DND-41 (cell line): Measurements from ENCODE around the gene NOS1AP.
"Not testable (repeated sequence)": the region's sequence is repeated elsewhere in the genome, so short reads cannot be mapped to it uniquely, and the experiment has no call there.

Experiments
- ATAC-seq: fragments of 200-7000 bp; cut with Tn5 transposase; 3 replicates; pipeline ENCODE4 v1.9.1; 2021; ENCODE audit warnings: low read depth; ENCODE audit not compliant: insufficient read depth
- DNase-seq: peaks from one replicate; pipeline ENCODE4 v3.0.0-alpha.2; 2020
- H2AFZ ChIP-seq: 2 replicates; pipeline ENCODE4 v1.6.0; 2012; ENCODE audit warnings: low read depth, low read length
- H3K27ac ChIP-seq: 2 replicates; pipeline ENCODE4 v1.5.1; 2012; ENCODE audit warnings: low read length, inconsistent platforms
- H3K27me3 ChIP-seq: fragments of 200-600 bp; sonication (generic); 2 replicates; pipeline ENCODE4 v1.6.0; 2012; ENCODE audit warnings: low read length, mild to moderate bottlenecking, inconsistent platforms; ENCODE audit not compliant: insufficient read depth, poor library complexity
- H3K36me3 ChIP-seq: 2 replicates; pipeline ENCODE4 v1.5.1; 2012; ENCODE audit warnings: low read length, inconsistent platforms; ENCODE audit not compliant: insufficient read depth
- H3K4me1 ChIP-seq: 2 replicates; pipeline ENCODE4 v1.5.1; 2012; ENCODE audit warnings: mild to moderate bottlenecking, low read length; ENCODE audit not compliant: insufficient read depth
- H3K4me2 ChIP-seq: 2 replicates; pipeline ENCODE4 v1.6.0; 2012; ENCODE audit warnings: mild to moderate bottlenecking, moderate library complexity, low read length, inconsistent platforms; ENCODE audit not compliant: insufficient read depth
- H3K4me3 ChIP-seq, 2 experiments: fragments of 200-600 bp in 1 of 2; shearing (Covaris generic) in 1 of 2; 2 replicates each; pipeline ENCODE4 v1.5.1; 2012 to 2016; ENCODE audit warnings: inconsistent platforms in 2 of 2, low read length in 2 of 2, mild to moderate bottlenecking in 2 of 2, low read depth in 1 of 2, moderate library complexity in 1 of 2
- H3K79me2 ChIP-seq: 2 replicates; pipeline ENCODE4 v1.6.0; 2012; ENCODE audit warnings: low read length, inconsistent platforms; ENCODE audit not compliant: insufficient read depth
- H3K9ac ChIP-seq: 2 replicates; pipeline ENCODE4 v1.6.0; 2012; ENCODE audit warnings: low read depth, mild to moderate bottlenecking, inconsistent platforms, low read length, moderate library complexity
- H3K9me3 ChIP-seq: 2 replicates; pipeline ENCODE4 v1.5.1; 2012; ENCODE audit warnings: low read length, moderate library complexity, mild to moderate bottlenecking, inconsistent platforms; ENCODE audit not compliant: insufficient read depth, severe bottlenecking
- H4K20me1 ChIP-seq: 2 replicates; pipeline ENCODE4 v1.6.0; 2012; ENCODE audit warnings: low read length; ENCODE audit not compliant: insufficient read depth
- EZH2 ChIP-seq: IDR thresholded peaks from 3 replicates; pipeline ENCODE4 v1.6.1; 2012; ENCODE audit warnings: borderline replicate concordance, low read depth, mild to moderate bottlenecking, moderate library complexity, low read length, inconsistent platforms; ENCODE audit not compliant: severe bottlenecking
- TF ChIP-seq, protein P1 (sequence below): IDR thresholded peaks from 2 replicates; pipeline ENCODE4 v1.5.1; 2012; ENCODE audit warnings: borderline replicate concordance, low read length, moderate library complexity, mild to moderate bottlenecking; ENCODE audit not compliant: poor library complexity, severe bottlenecking; ENCODE audit errors: extremely low read depth

NOS1AP gene

DNA sequence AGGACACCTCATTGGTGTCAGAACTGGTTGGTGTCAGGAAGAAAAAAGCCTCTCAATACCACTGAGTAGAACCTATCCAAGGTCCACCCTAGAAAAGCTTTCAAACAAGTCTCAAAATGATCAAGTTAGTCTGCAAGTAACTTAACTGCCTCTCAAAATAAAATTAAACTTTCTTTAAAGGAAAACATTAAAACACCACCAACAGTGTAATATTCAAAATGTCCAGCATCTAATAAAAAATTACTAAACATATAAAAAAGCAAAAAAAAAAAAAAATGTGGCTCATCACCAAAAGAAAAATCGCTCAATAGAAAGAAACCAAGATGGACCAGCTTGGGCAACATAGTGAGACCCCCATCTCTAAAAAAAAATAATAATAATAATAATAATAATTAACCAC lies 27.1 kb upstream of the NOS1AP start:
- TF ChIP-seq EZH2 = no peak
- TF ChIP-seq, protein P1, sequence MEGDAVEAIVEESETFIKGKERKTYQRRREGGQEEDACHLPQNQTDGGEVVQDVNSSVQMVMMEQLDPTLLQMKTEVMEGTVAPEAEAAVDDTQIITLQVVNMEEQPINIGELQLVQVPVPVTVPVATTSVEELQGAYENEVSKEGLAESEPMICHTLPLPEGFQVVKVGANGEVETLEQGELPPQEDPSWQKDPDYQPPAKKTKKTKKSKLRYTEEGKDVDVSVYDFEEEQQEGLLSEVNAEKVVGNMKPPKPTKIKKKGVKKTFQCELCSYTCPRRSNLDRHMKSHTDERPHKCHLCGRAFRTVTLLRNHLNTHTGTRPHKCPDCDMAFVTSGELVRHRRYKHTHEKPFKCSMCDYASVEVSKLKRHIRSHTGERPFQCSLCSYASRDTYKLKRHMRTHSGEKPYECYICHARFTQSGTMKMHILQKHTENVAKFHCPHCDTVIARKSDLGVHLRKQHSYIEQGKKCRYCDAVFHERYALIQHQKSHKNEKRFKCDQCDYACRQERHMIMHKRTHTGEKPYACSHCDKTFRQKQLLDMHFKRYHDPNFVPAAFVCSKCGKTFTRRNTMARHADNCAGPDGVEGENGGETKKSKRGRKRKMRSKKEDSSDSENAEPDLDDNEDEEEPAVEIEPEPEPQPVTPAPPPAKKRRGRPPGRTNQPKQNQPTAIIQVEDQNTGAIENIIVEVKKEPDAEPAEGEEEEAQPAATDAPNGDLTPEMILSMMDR = no peak
- ATAC-seq (no peak), DNase-seq (no peak)
- Histone ChIP-seq H2AFZ (no peak overlapping the region), H3K36me3 (no peaks in the 10 kb centered on the region), H3K9ac (no peak overlapping the region), H4K20me1 (peaks cover 2% of the 10 kb centered on the region; the same call in 1 of the 2 replicates), H3K4me3 (no peak overlapping the region), H3K9me3 (no peaks in the 10 kb centered on the region), H3K79me2 (no peaks in the 10 kb centered on the region), H3K27me3 (peaks cover 6% of the 10 kb centered on the region), H3K4me1 (no peaks in the 10 kb centered on the region), H3K27ac (no peak overlapping the region), H3K4me2 (no peak overlapping the region)

GRCh38 chr1:162046921-162047320 lies 22.6 kb upstream of the NOS1AP start:
- Histone ChIP-seq H3K9me3 (no peaks in the 10 kb centered on the region), H3K4me1 (no peaks in the 10 kb centered on the region), H3K27ac (no peak overlapping the region), H2AFZ (no peak overlapping the region), H3K36me3 (no peaks in the 10 kb centered on the region), H3K9ac (no peak overlapping the region), H3K79me2 (no peaks in the 10 kb centered on the region), H3K4me2 (no peak overlapping the region), H3K27me3 (no peaks in the 10 kb centered on the region), H4K20me1 (no peaks in the 10 kb centered on the region), H3K4me3 (no peak overlapping the region)
- ATAC-seq (no peak), DNase-seq (no peak)
- TF ChIP-seq, protein P1 = no peak
- no peak for TF ChIP-seq EZH2

DNA sequence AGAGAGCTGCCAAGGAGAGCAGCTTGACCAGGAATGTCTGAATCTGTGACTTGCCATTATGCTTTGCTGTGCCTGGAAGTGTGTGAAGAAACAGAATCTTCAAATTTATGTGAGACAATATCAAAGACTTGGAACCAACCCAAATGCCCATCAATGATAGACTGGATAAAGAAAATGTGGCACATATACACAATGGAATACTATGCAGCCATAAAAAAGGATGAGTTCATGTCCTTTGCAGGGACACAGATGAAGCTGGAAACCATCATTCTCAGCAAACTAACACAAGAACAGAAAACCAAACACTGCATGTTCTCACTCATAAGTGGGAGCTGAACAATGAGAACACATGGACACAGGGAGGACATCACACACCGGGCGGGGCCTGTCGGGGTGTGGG lies 15.5 kb upstream of the NOS1AP start:
- ATAC-seq, H3K4me3 ChIP-seq, H3K36me3 ChIP-seq, H4K20me1 ChIP-seq, H3K9ac ChIP-seq, H3K9me3 ChIP-seq, H3K27ac ChIP-seq, H3K79me2 ChIP-seq, H2AFZ ChIP-seq, H3K27me3 ChIP-seq, H3K4me1 ChIP-seq, DNase-seq, H3K4me2 ChIP-seq: not testable (repeated sequence)

- no peaks in the 10 kb centered on the region for H3K79me2 ChIP-seq
- no peak overlapping the region for H3K9ac ChIP-seq
- no peak for ATAC-seq
- H3K27ac ChIP-seq = no peak overlapping the region
- H3K36me3 ChIP-seq = no peaks in the 10 kb centered on the region
- H3K9me3 ChIP-seq = no peaks in the 10 kb centered on the region
- TF ChIP-seq, protein P1 = no peak
- no peak for TF ChIP-seq EZH2
- H3K4me2 ChIP-seq = no peak overlapping the region
- DNase-seq = no peak
- no peaks in the 10 kb centered on the region for H3K4me1 ChIP-seq
- no peak overlapping the region for H2AFZ ChIP-seq
- peaks cover 3% of the 10 kb centered on the region for H3K27me3 ChIP-seq
- H4K20me1 ChIP-seq = no peaks in the 10 kb centered on the region
- H3K4me3 ChIP-seq = no peak overlapping the region
Observed at GRCh38 chr1:162055062-162055461, 14.4 kb upstream of the NOS1AP start.
